ENCODE results near the gene RXFP4. TPM values are rescaled to one million over a fixed set of nuclear protein-coding genes. Genes with fewer than 3 reads are reported as not detected.

Gene RXFP4
- total RNA-seq, 6 donors from 2014 or later: not detected

- 78 to 88% methylated on average over 8 to 24 of the region's 29 CpGs for WGBS, 2 donors
- Histone ChIP-seq H3K4me3 (no peak overlapping the region), H3K27ac (peak overlapping the region; percentile 78 to 89 (median 84)), H3K9me3 (no peaks in the 10 kb centered on the region), H3K27me3 (no peaks in the 10 kb centered on the region), H3K36me3 (peaks cover 1 to 14% (median 6%) of the 10 kb centered on the region in 4 donors), H3K4me1 (peaks cover 74 to 81% (median 75%) of the 10 kb centered on the region in 4 donors)
- peak in 1 of 2 donors; percentile 7 for ATAC-seq (ENCODE audit: low FRiP score in 2 of 2)
- TF ChIP-seq POLR2A (IDR thresholded peaks at IDR 0.05): no peak
- TF ChIP-seq EP300 (IDR thresholded peaks at IDR 0.05): no peak
- no peak for TF ChIP-seq POLR2AphosphoS5 (IDR thresholded peaks at IDR 0.05)
- TF ChIP-seq CTCF (IDR thresholded peaks at IDR 0.05): no peak
- DNase-seq: peak in 1 of 2 donors; percentile 73
Measured at GRCh38 chr1:155941845-155942531, 550 bp downstream of the RXFP4 start.

GRCh38 chr1:155942578-155943141, 1.2 kb downstream of the RXFP4 start:
- Histone ChIP-seq H3K4me1 (peaks cover 74 to 81% (median 77%) of the 10 kb centered on the region in 4 donors), H3K27ac (peak overlapping the region; percentile 78 to 89 (median 84)), H3K4me3 (no peak overlapping the region), H3K27me3 (no peaks in the 10 kb centered on the region), H3K36me3 (peaks cover 8 to 21% (median 13%) of the 10 kb centered on the region in 4 donors), H3K9me3 (no peaks in the 10 kb centered on the region)
- TF ChIP-seq POLR2AphosphoS5 (IDR thresholded peaks at IDR 0.05): no peak
- TF ChIP-seq EP300 (IDR thresholded peaks at IDR 0.05): no peak
- no peak for TF ChIP-seq POLR2A (IDR thresholded peaks at IDR 0.05)
- TF ChIP-seq CTCF (IDR thresholded peaks at IDR 0.05): no peak
- peak in 1 of 2 donors; percentile 68 for DNase-seq
- no peak for ATAC-seq (ENCODE audit: low FRiP score in 2 of 2)
- WGBS, 2 donors: 79 to 83% methylated on average over 2 to 10 of the region's 11 CpGs

- WGBS, 2 donors: 29 to 49% methylated on average over 3 to 6 of the region's 6 CpGs
- DNase-seq (no peak), ATAC-seq (ENCODE audit: low FRiP score in 2 of 2) (no peak)
- Histone ChIP-seq H3K27me3 (no peaks in the 10 kb centered on the region), H3K4me1 (peaks cover 63 to 69% (median 67%) of the 10 kb centered on the region in 4 donors), H3K9me3 (no peaks in the 10 kb centered on the region), H3K27ac (peak overlapping the region in 3 of 4 donors; percentile 17 to 63 (median 35)), H3K4me3 (no peak overlapping the region), H3K36me3 (peaks cover 24 to 38% (median 29%) of the 10 kb centered on the region in 4 donors)
- TF ChIP-seq CTCF (IDR thresholded peaks at IDR 0.05) (no peak), EP300 (IDR thresholded peaks at IDR 0.05) (no peak), POLR2A (IDR thresholded peaks at IDR 0.05) (no peak), POLR2AphosphoS5 (IDR thresholded peaks at IDR 0.05) (no peak)
Measured at GRCh38 chr1:155944444-155944799, 3.0 kb downstream of the RXFP4 start.

GRCh38 chr1:155946633-155947219, 5.3 kb downstream of the RXFP4 start:
- no peaks in the 10 kb centered on the region for H3K9me3 ChIP-seq
- H3K4me1 ChIP-seq: peaks cover 41 to 47% (median 45%) of the 10 kb centered on the region in 4 donors
- H3K27me3 ChIP-seq: no peaks in the 10 kb centered on the region
- TF ChIP-seq POLR2AphosphoS5 (IDR thresholded peaks at IDR 0.05): no peak
- no peak for TF ChIP-seq POLR2A (IDR thresholded peaks at IDR 0.05)
- TF ChIP-seq EP300 (IDR thresholded peaks at IDR 0.05): no peak
- TF ChIP-seq CTCF (IDR thresholded peaks at IDR 0.05): no peak
- H3K4me3 ChIP-seq: no peak overlapping the region
- H3K27ac ChIP-seq: peak overlapping the region; percentile 17 to 63 (median 34)
- no peak for DNase-seq
- H3K36me3 ChIP-seq: peaks cover 47 to 61% (median 52%) of the 10 kb centered on the region in 4 donors
- no peak for ATAC-seq (ENCODE audit: low FRiP score in 2 of 2)
- WGBS, 2 donors: 70 to 73% methylated on average over 8 of the region's 8 CpGs

Data from upper lobe of left lung (tissue), 6 donors.